B cell (primary cell): ENCODE measurements around the gene FXYD4. TPM values are rescaled to one million over a fixed set of nuclear protein-coding genes. Genes with fewer than 3 reads are reported as not detected.

Experiments
- ATAC-seq: fragments of 200-7000 bp; cut with Tn5 transposase; one replicate; pipeline ENCODE4 v1.10.0; 2021; ENCODE audit warnings: low read depth, mild to moderate bottlenecking, moderate number of reproducible peaks, moderate library complexity
- CTCF ChIA-PET: fragments of 350-600 bp; sonication (Branson Sonifier 250); formaldehyde crosslinking; loops from one replicate; lab custom pipeline; 2021; ENCODE audit warnings: antibody characterized with exemption, inconsistent platforms; lab: Charles Lee
- POLR2A ChIA-PET: fragments of 350-600 bp; sonication (Branson Sonifier 250); formaldehyde crosslinking; loops from one replicate; lab custom pipeline; 2021; ENCODE audit warnings: antibody characterized with exemption; lab: Charles Lee
- DNase-seq: peaks from one replicate; pipeline ENCODE4 v3.0.0; 2013
- H2AFZ ChIP-seq: 2 replicates; pipeline ENCODE4 v1.6.1; 2012; ENCODE audit warnings: mild to moderate bottlenecking, low read depth, low read length; ENCODE audit not compliant: insufficient read depth, poor library complexity, severe bottlenecking
- H3K27ac ChIP-seq, 2 donors: 1 replicate in 1 of 2; 2 replicates in 1 of 2; pipeline ENCODE4 v1.5.1; 2012 to 2013; ENCODE audit warnings: low read length in 2 of 2, mild to moderate bottlenecking in 2 of 2, moderate library complexity in 1 of 2
- H3K27me3 ChIP-seq, 4 experiments: fragments of 200-600 bp in 1 of 4; sonication (generic) in 1 of 4; replicated peaks in 1 of 4; 1 replicate in 2 of 4; 2 replicates in 2 of 4; pipeline versions ENCODE4 v1.6.1 to v1.7.0; 2013 to 2016; ENCODE audit warnings: low read length in 3 of 4, mild to moderate bottlenecking in 2 of 4, mixed read lengths in 1 of 4, moderate library complexity in 1 of 4; ENCODE audit not compliant: insufficient read depth in 4 of 4, control insufficient read depth in 3 of 4; ENCODE audit errors: control extremely low read depth in 1 of 4
- H3K36me3 ChIP-seq, 2 experiments: replicated peaks in 1 of 2; 1 replicate in 1 of 2; 2 replicates in 1 of 2; pipeline versions ENCODE4 v1.6.1 to v1.7.1; 2013; ENCODE audit warnings: low read length in 1 of 2; ENCODE audit not compliant: insufficient read depth in 2 of 2, control insufficient read depth in 1 of 2; ENCODE audit errors: control extremely low read depth in 1 of 2, extremely low read depth in 1 of 2
- H3K4me1 ChIP-seq, 2 donors: fragments of 200-600 bp in 1 of 2; sonication (generic) in 1 of 2; 1 replicate in 1 of 2; 2 replicates in 1 of 2; pipeline versions ENCODE4 v1.5.1 to v1.6.1; 2013 to 2017; ENCODE audit warnings: low read length in 2 of 2; ENCODE audit not compliant: control insufficient read depth in 2 of 2, insufficient read depth in 2 of 2
- H3K4me2 ChIP-seq: replicated peaks from 2 replicates; pipeline ENCODE3; 2012; ENCODE audit warnings: mild to moderate bottlenecking, low read depth, low read length; ENCODE audit not compliant: poor library complexity, severe bottlenecking
- H3K4me3 ChIP-seq, 5 experiments: fragments of 200-600 bp in 1 of 5; sonication (generic) in 1 of 5; 1 replicate in 3 of 5; 2 replicates in 2 of 5; pipeline versions ENCODE4 v1.5.1 to v1.7.0; 2011 to 2016; ENCODE audit warnings: low read length in 4 of 5, mild to moderate bottlenecking in 4 of 5, low read depth in 2 of 5, control low read depth in 1 of 5, moderate library complexity in 1 of 5; ENCODE audit not compliant: insufficient read depth in 1 of 5; ENCODE audit errors: control extremely low read depth in 1 of 5, extremely low read depth in 1 of 5
- H3K79me2 ChIP-seq: fragments of 200-600 bp; sonication (generic); one replicate; pipeline ENCODE4 v1.6.0; 2016; ENCODE audit warnings: low read length; ENCODE audit not compliant: control insufficient read depth, insufficient read depth
- H3K9ac ChIP-seq: fragments of 200-600 bp; sonication (generic); 2 replicates; pipeline ENCODE4 v1.6.1; 2017; ENCODE audit warnings: mild to moderate bottlenecking, low read length, moderate library complexity
- H3K9me3 ChIP-seq, 3 donors: one replicate each; pipeline versions ENCODE4 v1.6.1 to v1.7.1; 2013; ENCODE audit warnings: low read length in 2 of 3; ENCODE audit not compliant: control insufficient read depth in 2 of 3, insufficient read depth in 1 of 3; ENCODE audit errors: control extremely low read depth in 1 of 3
- H4K20me1 ChIP-seq: 2 replicates; pipeline ENCODE4 v1.6.0; 2012; ENCODE audit warnings: mild to moderate bottlenecking, low read length; ENCODE audit not compliant: insufficient read depth, control insufficient read depth, poor library complexity, severe bottlenecking
- H3K27ac Mint-ChIP-seq: one replicate; pipeline ENCODE4 v1.8.0; 2021; ENCODE audit warnings: mixed read lengths
- H3K27me3 Mint-ChIP-seq: one replicate; pipeline ENCODE4 v1.8.0; 2021; ENCODE audit warnings: mixed read lengths
- H3K4me1 Mint-ChIP-seq: one replicate; pipeline ENCODE4 v1.8.0; 2021; ENCODE audit warnings: mixed read lengths
- H3K4me3 Mint-ChIP-seq: one replicate; pipeline ENCODE4 v1.8.0; 2021; ENCODE audit warnings: mixed read lengths
- H3K9me3 Mint-ChIP-seq: one replicate; pipeline ENCODE4 v1.8.0; 2022; ENCODE audit warnings: mixed read lengths; ENCODE audit not compliant: insufficient read depth
- CTCF ChIP-seq: fragments of 200-600 bp; IDR thresholded peaks from one replicate; pipeline ENCODE4 v1.8.0; 2022; ENCODE audit warnings: antibody characterized with exemption, mild to moderate bottlenecking
- EZH2 ChIP-seq: IDR thresholded peaks from 2 replicates; pipeline ENCODE4 v1.6.1; 2012; ENCODE audit warnings: borderline replicate concordance, low read depth, mild to moderate bottlenecking, moderate library complexity, low read length; ENCODE audit not compliant: insufficient read depth, poor library complexity, severe bottlenecking
- WGBS: methylation state at CpG from one replicate; pipeline ENCODE4 v1.1.5; 2013; ENCODE audit warnings: missing lambda C conversion rate; ENCODE audit not compliant: insufficient coverage; 5-methylcytosine and 5-hydroxymethylcytosine counted together
- intact Hi-C: fragments of 100-400 bp; cut with micrococcal nuclease; formaldehyde crosslinking; loops from one replicate; pipeline ENCODE4 v1.10.0; 2022
- polyA plus RNA-seq: library from polyadenylated mRNA; depleted of rRNA; stranded (reverse); fragments of >200 nt; gene quantifications from 2 replicates; pipeline ENCODE4 v1.2.3, GENCODE V29; 2012
- total RNA-seq, 2 donors: library from RNA; stranded (reverse); fragments of 120-200 nt in 1 of 2; gene quantifications; 1 replicate in 1 of 2; 2 replicates in 1 of 2; pipeline versions ENCODE4 v1.2.3 to v1.2.4, GENCODE V29; 2013 to 2022

The FXYD4 gene
- total and polyA plus RNA-seq, 2 donors (not counting 1 experiment from before 2014, with no cell fraction given), result not detected

- WGBS, result 100% methylated on average over 5 of the region's 6 CpGs
- no peak overlapping the region for H3K4me3 ChIP-seq
- no peaks in the 10 kb centered on the region for H4K20me1 ChIP-seq
- Mint-ChIP-seq H3K9me3 (no peaks in the 10 kb centered on the region), H3K4me3 (peak overlapping the region; percentile 51), H3K27ac (peak overlapping the region; percentile 38), H3K27me3 (no peaks in the 10 kb centered on the region), H3K4me1 (peaks cover 25% of the 10 kb centered on the region)
- H3K9me3 ChIP-seq, result peaks cover 0 to 16% (median 0%) of the 10 kb centered on the region in 3 donors
- DNase-seq (no peak), ATAC-seq (no peak)
- no peaks in the 10 kb centered on the region for H3K27me3 ChIP-seq
- ChIA-PET POLR2A (no interaction called here), CTCF (interaction anchor here (1.5 kb wide), 1 partner anchor 10 kb away, joined by 3 read pairs; no protein-coding TSS in a partner anchor)
- no peak overlapping the region for H3K9ac ChIP-seq
- peaks cover 8 to 19% of the 10 kb centered on the region in 2 donors for H3K4me1 ChIP-seq
- H2AFZ ChIP-seq, result no peak overlapping the region
- intact Hi-C loops, result no loop called here
- H3K79me2 ChIP-seq, result no peaks in the 10 kb centered on the region
- TF ChIP-seq CTCF (no peak), EZH2 (no peak)
- H3K36me3 ChIP-seq, result no peaks in the 10 kb centered on the region
- no peak overlapping the region for H3K27ac ChIP-seq
- no peak overlapping the region for H3K4me2 ChIP-seq
These were observed 11.3 kb upstream of the FXYD4 start for GRCh38 chr10:43360086-43360485.

DNA sequence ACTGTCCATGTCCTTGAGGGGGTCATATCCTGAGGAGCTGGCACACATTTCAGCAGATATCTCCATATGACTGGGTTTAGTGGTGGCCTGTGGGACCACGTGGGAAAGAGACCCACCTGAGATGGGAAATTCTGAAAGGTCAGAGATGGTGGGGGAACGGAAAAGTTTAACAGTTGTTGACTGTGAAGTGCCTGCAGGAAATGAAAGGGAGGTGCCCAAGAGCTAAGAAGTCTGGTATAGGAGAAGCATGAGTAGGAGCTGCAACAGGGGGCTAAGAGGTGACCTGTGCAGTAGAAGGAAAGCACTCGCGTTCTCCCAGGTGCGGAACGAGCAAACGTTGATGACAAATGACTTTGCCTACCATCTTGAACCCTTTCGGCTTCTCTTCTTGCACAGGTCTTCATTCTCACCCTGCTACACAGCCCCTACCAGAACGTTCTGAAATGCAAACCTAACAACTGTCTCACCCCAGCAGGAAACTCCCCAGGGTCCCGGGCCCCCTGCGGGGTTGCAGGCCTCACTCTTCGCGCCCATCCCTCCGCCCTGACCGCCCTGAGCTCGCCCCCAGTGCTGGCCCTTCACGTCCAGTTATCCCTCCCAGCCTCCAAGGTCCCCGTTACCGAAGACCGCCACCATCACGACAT lies 9.8 kb upstream of the FXYD4 start:
- intact Hi-C loops, result loop anchor here (1.0 to 2.0 kb wide), 5 partner anchors 13 to 287 kb away; partner anchors contain the start of genes HNRNPF and ZNF32
- Mint-ChIP-seq H3K27me3 (no peaks in the 10 kb centered on the region), H3K4me1 (peaks cover 25% of the 10 kb centered on the region), H3K4me3 (peak overlapping the region; percentile 97), H3K9me3 (no peaks in the 10 kb centered on the region), H3K27ac (peak overlapping the region; percentile 94)
- peak overlapping the region; percentile 92 for H2AFZ ChIP-seq
- peak overlapping the region; percentile 94 for H3K4me2 ChIP-seq
- CTCF ChIA-PET, result interaction anchor here (1.5 kb wide), 1 partner anchor 13 kb away, joined by 7 read pairs; no protein-coding TSS in a partner anchor
- TF ChIP-seq EZH2, result no peak
- TF ChIP-seq CTCF, result no peak
- H3K9me3 ChIP-seq, result peaks cover 0 to 16% (median 0%) of the 10 kb centered on the region in 3 donors
- peaks cover 8 to 19% of the 10 kb centered on the region in 2 donors for H3K4me1 ChIP-seq
- H4K20me1 ChIP-seq, result no peaks in the 10 kb centered on the region
- peak overlapping the region; percentile 66 to 91 (median 74) for H3K4me3 ChIP-seq
- H3K27me3 ChIP-seq, result no peaks in the 10 kb centered on the region
- H3K27ac ChIP-seq, result peak overlapping the region; percentile 78 to 86
- WGBS, result 13% methylated on average over 21 of the region's 21 CpGs
- peak overlapping the region; percentile 90 for H3K9ac ChIP-seq
- POLR2A ChIA-PET, result interaction anchor here (1.2 kb wide), 1 partner anchor 56 kb away, joined by 3 read pairs; no protein-coding TSS in a partner anchor
- ATAC-seq (no peak), DNase-seq (no peak)
- no peaks in the 10 kb centered on the region for H3K79me2 ChIP-seq
- no peaks in the 10 kb centered on the region for H3K36me3 ChIP-seq
